ENCODE measurements around the gene SV2C. TPM values are rescaled to one million over a fixed set of nuclear protein-coding genes. Genes with fewer than 3 reads are reported as not detected.
"Not testable (repeated sequence)": the region's sequence is repeated elsewhere in the genome, so short reads cannot be mapped to it uniquely, and the experiment has no call there.

SV2C gene
- total RNA-seq, 2 experiments from 2014 or later, result not detected

- POLR2A ChIA-PET, result not testable (repeated sequence)
- CTCF ChIA-PET, result interaction anchor here (0.9 kb wide), 1 partner anchor 86 kb away, joined by 4 read pairs; no protein-coding TSS in a partner anchor
Observed at GRCh38 chr5:76089156-76089555, 6.0 kb downstream of the SV2C start.

- POLR2A ChIA-PET, result no interaction called here
- CTCF ChIA-PET, result interaction anchor here (0.5 kb wide), 1 partner anchor 24 kb away, joined by 6 read pairs; no protein-coding TSS in a partner anchor
Observed at GRCh38 chr5:76091351-76091750, 8.2 kb downstream of the SV2C start.

GRCh38 chr5:76099286-76099702 is 16.1 kb downstream of the SV2C start:
- POLR2A ChIA-PET, result no interaction called here
- CTCF ChIA-PET, result interaction anchor here (0.6 kb wide), 1 partner anchor 417 kb away, joined by 3 read pairs; no protein-coding TSS in a partner anchor

GRCh38 chr5:76099756-76100155 is 16.6 kb downstream of the SV2C start:
- CTCF ChIA-PET, result interaction anchor here (0.6 kb wide), 1 partner anchor 417 kb away, joined by 3 read pairs; no protein-coding TSS in a partner anchor
- POLR2A ChIA-PET, result no interaction called here

- ChIA-PET CTCF (no interaction called here), POLR2A (no interaction called here)
Observed at GRCh38 chr5:76104027-76104426, 20.8 kb downstream of the SV2C start.

GRCh38 chr5:76106149-76106548 is 23.0 kb downstream of the SV2C start:
- CTCF ChIA-PET, result no interaction called here
- POLR2A ChIA-PET, result no interaction called here

- CTCF ChIA-PET, result no interaction called here
- POLR2A ChIA-PET, result interaction anchor here (0.6 kb wide), 1 partner anchor 15 kb away, joined by 4 read pairs; no protein-coding TSS in a partner anchor
Observed at GRCh38 chr5:76111477-76112174, 28.4 kb downstream of the SV2C start.

- POLR2A ChIA-PET, result no interaction called here
- CTCF ChIA-PET, result no interaction called here
Observed at GRCh38 chr5:76113103-76113502, 29.9 kb downstream of the SV2C start.

- ChIA-PET CTCF (no interaction called here), POLR2A (no interaction called here)
Observed at GRCh38 chr5:76114179-76114851, 31.1 kb downstream of the SV2C start.

GRCh38 chr5:76125346-76125745 is 42.2 kb downstream of the SV2C start:
- ChIA-PET POLR2A (no interaction called here), CTCF (no interaction called here)

GRCh38 chr5:76125888-76126287 is 42.7 kb downstream of the SV2C start:
- ChIA-PET POLR2A (no interaction called here), CTCF (no interaction called here)

- ChIA-PET POLR2A (no interaction called here), CTCF (no interaction called here)
Observed at GRCh38 chr5:76134003-76134402, 50.8 kb downstream of the SV2C start.

- POLR2A ChIA-PET, result no interaction called here
- CTCF ChIA-PET, result no interaction called here
Observed at GRCh38 chr5:76134646-76135045, 51.5 kb downstream of the SV2C start.

GRCh38 chr5:76137887-76138542 is 54.8 kb downstream of the SV2C start:
- ChIA-PET POLR2A (no interaction called here), CTCF (no interaction called here)

- ChIA-PET POLR2A (interaction anchor here (0.5 kb wide), 1 partner anchor 110 kb away, joined by 4 read pairs; no protein-coding TSS in a partner anchor), CTCF (no interaction called here)
Observed at GRCh38 chr5:76143884-76144283, 60.7 kb downstream of the SV2C start.

- ChIA-PET POLR2A (interaction anchor here (0.5 kb wide), 1 partner anchor 109 kb away, joined by 4 read pairs; no protein-coding TSS in a partner anchor), CTCF (interaction anchor here (2.6 kb wide), 1 partner anchor 31 kb away, joined by 10 read pairs; no protein-coding TSS in a partner anchor)
Observed at GRCh38 chr5:76144513-76145274, 61.5 kb downstream of the SV2C start.

- ChIA-PET CTCF (interaction anchor here (2.6 kb wide), 1 partner anchor 30 kb away, joined by 10 read pairs; no protein-coding TSS in a partner anchor), POLR2A (no interaction called here)
Observed at GRCh38 chr5:76145945-76146344, 62.8 kb downstream of the SV2C start.

GRCh38 chr5:76149636-76150035 is 66.5 kb downstream of the SV2C start:
- CTCF ChIA-PET, result interaction anchor here (0.6 kb wide), 1 partner anchor 264 kb away, joined by 3 read pairs; no protein-coding TSS in a partner anchor
- POLR2A ChIA-PET, result no interaction called here

GRCh38 chr5:76152161-76152560 is 69.0 kb downstream of the SV2C start:
- ChIA-PET CTCF (no interaction called here), POLR2A (no interaction called here)

GRCh38 chr5:76152700-76153099 is 69.5 kb downstream of the SV2C start:
- ChIA-PET CTCF (no interaction called here), POLR2A (no interaction called here)
